Measurements from ENCODE around the gene SLC9A4. TPM values are rescaled to one million over a fixed set of nuclear protein-coding genes. Genes with fewer than 3 reads are reported as not detected.

The SLC9A4 gene
- total RNA-seq, 2 donors from 2014 or later, result not detected

DNA sequence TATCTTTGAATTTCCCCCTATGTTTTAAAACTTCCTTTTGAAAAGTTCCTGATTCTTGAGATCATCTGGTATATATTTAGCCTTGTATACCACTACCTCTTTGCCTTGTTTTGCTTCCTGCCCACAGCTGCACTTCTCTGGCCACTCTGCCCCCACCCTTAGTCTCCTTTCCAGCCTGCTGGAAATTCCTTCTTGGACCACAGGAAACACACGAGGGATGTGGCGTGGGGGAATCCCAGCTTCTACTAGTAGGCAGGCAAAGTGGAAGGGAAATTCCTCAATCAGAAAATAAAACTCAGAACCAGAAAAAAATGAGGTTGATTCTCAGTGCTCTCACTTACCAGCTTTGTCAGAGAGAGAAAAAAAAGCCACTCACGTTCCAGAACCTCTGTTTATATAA is 36.7 kb upstream of the SLC9A4 start:
- H3K27ac ChIP-seq, result no peak overlapping the region
- TF ChIP-seq, protein P1, sequence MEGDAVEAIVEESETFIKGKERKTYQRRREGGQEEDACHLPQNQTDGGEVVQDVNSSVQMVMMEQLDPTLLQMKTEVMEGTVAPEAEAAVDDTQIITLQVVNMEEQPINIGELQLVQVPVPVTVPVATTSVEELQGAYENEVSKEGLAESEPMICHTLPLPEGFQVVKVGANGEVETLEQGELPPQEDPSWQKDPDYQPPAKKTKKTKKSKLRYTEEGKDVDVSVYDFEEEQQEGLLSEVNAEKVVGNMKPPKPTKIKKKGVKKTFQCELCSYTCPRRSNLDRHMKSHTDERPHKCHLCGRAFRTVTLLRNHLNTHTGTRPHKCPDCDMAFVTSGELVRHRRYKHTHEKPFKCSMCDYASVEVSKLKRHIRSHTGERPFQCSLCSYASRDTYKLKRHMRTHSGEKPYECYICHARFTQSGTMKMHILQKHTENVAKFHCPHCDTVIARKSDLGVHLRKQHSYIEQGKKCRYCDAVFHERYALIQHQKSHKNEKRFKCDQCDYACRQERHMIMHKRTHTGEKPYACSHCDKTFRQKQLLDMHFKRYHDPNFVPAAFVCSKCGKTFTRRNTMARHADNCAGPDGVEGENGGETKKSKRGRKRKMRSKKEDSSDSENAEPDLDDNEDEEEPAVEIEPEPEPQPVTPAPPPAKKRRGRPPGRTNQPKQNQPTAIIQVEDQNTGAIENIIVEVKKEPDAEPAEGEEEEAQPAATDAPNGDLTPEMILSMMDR (IDR thresholded peaks at IDR 0.05), result no peak
- no peak for DNase-seq (ENCODE audit: low spot score)
- H3K4me3 ChIP-seq, result no peak overlapping the region
- no peaks in the 10 kb centered on the region for H3K27me3 ChIP-seq
- H3K9me3 ChIP-seq, result no peaks in the 10 kb centered on the region
- no peaks in the 10 kb centered on the region for H3K36me3 ChIP-seq
- no peaks in the 10 kb centered on the region for H3K4me1 ChIP-seq

DNA sequence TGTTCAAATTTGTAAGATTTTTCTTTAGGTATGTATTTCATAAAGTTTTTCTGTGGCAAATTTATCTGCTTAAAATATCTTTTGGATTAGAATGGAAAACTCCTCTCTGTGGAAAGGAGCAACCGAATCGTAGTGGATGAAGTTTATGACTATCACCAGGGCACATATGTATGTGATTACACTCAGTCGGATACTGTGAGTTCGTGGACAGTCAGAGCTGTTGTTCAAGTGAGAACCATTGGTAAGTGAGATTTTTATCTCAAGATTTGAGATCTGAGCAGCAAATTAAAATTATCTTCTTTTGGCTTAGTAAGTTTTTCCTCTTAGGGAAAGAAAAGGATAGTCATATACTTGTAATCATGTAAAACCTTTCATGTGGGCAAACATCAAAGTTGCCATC is 35.9 kb upstream of the SLC9A4 start:
- Histone ChIP-seq H3K36me3 (no peaks in the 10 kb centered on the region), H3K27me3 (no peaks in the 10 kb centered on the region), H3K4me3 (no peak overlapping the region), H3K27ac (no peak overlapping the region), H3K9me3 (no peaks in the 10 kb centered on the region), H3K4me1 (no peaks in the 10 kb centered on the region)
- DNase-seq (ENCODE audit: low spot score), result no peak
- TF ChIP-seq, protein P1 (IDR thresholded peaks at IDR 0.05), result no peak

DNA sequence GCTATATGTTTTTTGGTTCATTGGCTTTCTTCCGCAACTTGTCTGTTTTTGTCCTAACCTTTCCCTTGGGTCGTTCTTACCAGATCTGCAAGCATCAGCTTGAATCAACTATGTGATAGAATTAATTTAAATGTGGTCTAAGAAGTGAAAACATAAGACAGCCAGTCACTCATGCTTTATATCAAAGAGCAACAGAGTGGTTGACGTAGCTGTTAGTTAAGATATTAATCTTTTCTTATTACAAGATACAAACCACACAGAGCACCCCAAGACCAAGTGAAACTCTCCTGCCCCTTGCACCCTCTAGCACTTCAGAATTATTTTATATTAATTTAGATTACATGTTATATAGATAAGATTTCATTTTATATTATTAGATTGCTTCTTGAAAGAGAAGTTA is 34.9 kb upstream of the SLC9A4 start:
- H3K9me3 ChIP-seq, result no peaks in the 10 kb centered on the region
- no peak for DNase-seq (ENCODE audit: low spot score)
- no peaks in the 10 kb centered on the region for H3K4me1 ChIP-seq
- no peaks in the 10 kb centered on the region for H3K27me3 ChIP-seq
- H3K36me3 ChIP-seq, result no peaks in the 10 kb centered on the region
- TF ChIP-seq, protein P1 (IDR thresholded peaks at IDR 0.05), result no peak
- no peak overlapping the region for H3K4me3 ChIP-seq
- no peak overlapping the region for H3K27ac ChIP-seq

DNA sequence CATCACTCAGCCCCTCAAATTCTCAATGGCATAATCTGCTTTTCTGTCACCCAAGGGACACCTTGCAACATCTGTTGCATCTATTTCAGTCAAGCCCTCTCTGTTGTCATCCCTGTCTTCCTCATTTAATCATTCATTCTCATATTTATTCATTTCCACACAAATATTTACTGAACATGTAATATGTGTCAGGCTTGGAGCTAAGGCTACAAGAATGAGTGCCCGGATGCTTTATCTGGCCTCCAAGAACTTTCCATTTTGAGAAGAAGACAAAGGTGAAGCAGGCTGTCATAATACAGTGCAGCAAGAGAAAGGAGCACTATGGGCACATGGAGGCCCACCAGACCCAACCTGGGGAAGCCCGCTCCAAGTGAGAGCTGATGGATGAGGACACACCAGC is 34.4 kb upstream of the SLC9A4 start:
- no peaks in the 10 kb centered on the region for H3K4me1 ChIP-seq
- no peaks in the 10 kb centered on the region for H3K9me3 ChIP-seq
- TF ChIP-seq, protein P1 (IDR thresholded peaks at IDR 0.05), result no peak
- no peaks in the 10 kb centered on the region for H3K27me3 ChIP-seq
- DNase-seq (ENCODE audit: low spot score), result no peak
- no peak overlapping the region for H3K27ac ChIP-seq
- no peaks in the 10 kb centered on the region for H3K36me3 ChIP-seq
- H3K4me3 ChIP-seq, result no peak overlapping the region

- TF ChIP-seq, protein P1 (IDR thresholded peaks at IDR 0.05), result no peak
- no peak overlapping the region for H3K4me3 ChIP-seq
- H3K27me3 ChIP-seq, result no peaks in the 10 kb centered on the region
- no peaks in the 10 kb centered on the region for H3K36me3 ChIP-seq
- H3K9me3 ChIP-seq, result no peaks in the 10 kb centered on the region
- H3K27ac ChIP-seq, result no peak overlapping the region
- no peak for DNase-seq (ENCODE audit: low spot score)
- H3K4me1 ChIP-seq, result no peaks in the 10 kb centered on the region
Observed at GRCh38 chr2:102439065-102439695, 33.8 kb upstream of the SLC9A4 start.
